H1 (cell line): ENCODE results near the gene FBXO47. TPM values are rescaled to one million over a fixed set of nuclear protein-coding genes. Genes with fewer than 3 reads are reported as not detected.

Experiments used
- CTCF ChIA-PET: fragments of 300-600 bp; sonication (Branson Sonifier 250); formaldehyde crosslinking; loops from one replicate; lab custom pipeline; 2021; ENCODE audit not compliant: partially characterized antibody; lab: Charles Lee
- POLR2A ChIA-PET: fragments of 300-600 bp; sonication (Branson Sonifier 250); formaldehyde crosslinking; loops from one replicate; lab custom pipeline; 2021; ENCODE audit warnings: inconsistent platforms; ENCODE audit not compliant: partially characterized antibody; lab: Charles Lee
- DNase-seq, 2 experiments: peaks; one replicate each; pipeline versions ENCODE4 v3.0.0 to v3.0.0-alpha.2; 2010 to 2022; ENCODE audit warnings: low spot score in 2 of 2, low read depth in 1 of 2, mixed read lengths in 1 of 2
- FAIRE-seq: peaks from 2 replicates; lab custom pipeline; 2011; peaks lifted over from hg19 to GRCh38; lab: Jason Lieb, UNC
- H2AFZ ChIP-seq: 2 replicates; pipeline ENCODE4 v1.8.1; 2012; ENCODE audit warnings: low read length, inconsistent platforms
- H2AK5ac ChIP-seq: 2 replicates; pipeline ENCODE4 v1.6.1; 2013; ENCODE audit warnings: low read depth, low read length
- H2BK120ac ChIP-seq: replicated peaks from 2 replicates; pipeline ENCODE3; 2013; ENCODE audit warnings: low read depth, low read length, inconsistent platforms
- H2BK12ac ChIP-seq: 2 replicates; pipeline ENCODE4 v1.6.1; 2013; ENCODE audit warnings: low read depth, low read length
- H2BK15ac ChIP-seq: 2 replicates; pipeline ENCODE4 v1.6.1; 2013; ENCODE audit warnings: low read length
- H2BK20ac ChIP-seq: 2 replicates; pipeline ENCODE4 v1.6.1; 2013; ENCODE audit warnings: low read length
- H2BK5ac ChIP-seq: 2 replicates; pipeline ENCODE4 v1.6.1; 2013; ENCODE audit warnings: low read depth, low read length
- H3K14ac ChIP-seq: 2 replicates; pipeline ENCODE4 v1.6.1; 2013; ENCODE audit warnings: inconsistent platforms; ENCODE audit not compliant: insufficient read length
- H3K18ac ChIP-seq: 2 replicates; pipeline ENCODE4 v1.6.1; 2013; ENCODE audit warnings: low read length; ENCODE audit errors: extremely low read depth
- H3K23ac ChIP-seq: 2 replicates; pipeline ENCODE4 v1.6.1; 2013; ENCODE audit warnings: inconsistent platforms; ENCODE audit not compliant: insufficient read length
- H3K23me2 ChIP-seq: 2 replicates; pipeline ENCODE4 v1.6.1; 2013; ENCODE audit warnings: low read depth, low read length
- H3K27ac ChIP-seq: 2 replicates; pipeline ENCODE4 v1.6.1; 2011; ENCODE audit warnings: low read depth, low read length, inconsistent platforms
- H3K27me3 ChIP-seq, 4 experiments: replicated peaks in 1 of 4; 1 replicate in 1 of 4; 2 replicates in 3 of 4; pipeline versions ENCODE4 v1.6.1 to v1.8.1; 2011 to 2013; ENCODE audit warnings: low read length in 3 of 4, mild to moderate bottlenecking in 3 of 4, inconsistent platforms in 2 of 4, mixed read lengths in 2 of 4, moderate library complexity in 1 of 4; ENCODE audit not compliant: control insufficient read depth in 3 of 4, insufficient read depth in 3 of 4; ENCODE audit errors: extremely low read depth in 1 of 4
- H3K36me3 ChIP-seq, 4 experiments: 2 replicates each; pipeline versions ENCODE4 v1.6.1 to v1.8.1; 2011 to 2013; ENCODE audit warnings: mild to moderate bottlenecking in 4 of 4, low read length in 3 of 4, moderate library complexity in 2 of 4, control low read depth in 1 of 4, inconsistent platforms in 1 of 4; ENCODE audit not compliant: insufficient read depth in 4 of 4, control insufficient read depth in 2 of 4
- H3K4ac ChIP-seq: replicated peaks from 2 replicates; pipeline ENCODE3; 2013; ENCODE audit warnings: low read length, low read depth, mixed read lengths, inconsistent platforms; ENCODE audit not compliant: insufficient read length
- H3K4me1 ChIP-seq, 4 experiments: replicated peaks in 1 of 4; 1 replicate in 1 of 4; 2 replicates in 3 of 4; pipeline versions ENCODE4 v1.6.1 to v1.8.1; 2011 to 2013; ENCODE audit warnings: low read length in 3 of 4, inconsistent platforms in 2 of 4, mixed read lengths in 1 of 4; ENCODE audit not compliant: insufficient read depth in 4 of 4, control insufficient read depth in 3 of 4
- H3K4me2 ChIP-seq, 2 experiments: 2 replicates each; pipeline versions ENCODE4 v1.6.1 to v1.8.1; 2011 to 2013; ENCODE audit warnings: low read depth in 2 of 2, low read length in 2 of 2, control low read depth in 1 of 2, inconsistent platforms in 1 of 2, mild to moderate bottlenecking in 1 of 2; ENCODE audit not compliant: insufficient read depth in 1 of 2
- H3K4me3 ChIP-seq, 4 experiments: fragments of 200-600, 300-600 bp in 1 of 4; sonication (generic), shearing (Covaris generic), sonication (Bioruptor Twin) in 1 of 4; 2 replicates each; pipeline versions ENCODE4 v1.5.1 to v1.8.1; 2011 to 2016; ENCODE audit warnings: low read length in 4 of 4, low read depth in 3 of 4, control low read depth in 2 of 4, inconsistent platforms in 2 of 4, mild to moderate bottlenecking in 2 of 4, mixed read lengths in 1 of 4, moderate library complexity in 1 of 4; ENCODE audit not compliant: insufficient read depth in 2 of 4; ENCODE audit errors: extremely low read depth in 1 of 4
- H3K56ac ChIP-seq: replicated peaks from 2 replicates; pipeline ENCODE3; 2013; ENCODE audit warnings: low read depth, mild to moderate bottlenecking, mixed read lengths, low read length, inconsistent platforms; ENCODE audit not compliant: insufficient read length
- H3K79me1 ChIP-seq: 2 replicates; pipeline ENCODE4 v1.6.1; 2013; ENCODE audit warnings: low read depth, low read length, control low read depth
- H3K79me2 ChIP-seq, 2 experiments: 2 replicates each; pipeline versions ENCODE4 v1.6.1 to v1.8.1; 2012 to 2013; ENCODE audit warnings: low read length in 2 of 2, mild to moderate bottlenecking in 2 of 2, inconsistent platforms in 1 of 2; ENCODE audit not compliant: insufficient read depth in 2 of 2, control insufficient read depth in 1 of 2
- H3K9ac ChIP-seq, 4 experiments: replicated peaks in 1 of 4; 1 replicate in 1 of 4; 2 replicates in 3 of 4; pipeline versions ENCODE4 v1.6.1 to v1.8.1; 2011 to 2013; ENCODE audit warnings: low read depth in 3 of 4, low read length in 3 of 4, control low read depth in 2 of 4, mild to moderate bottlenecking in 2 of 4, moderate library complexity in 2 of 4, inconsistent platforms in 1 of 4; ENCODE audit errors: extremely low read depth in 1 of 4
- H3K9me3 ChIP-seq, 2 experiments: 2 replicates each; pipeline versions ENCODE4 v1.6.1 to v1.8.1; 2012 to 2013; ENCODE audit warnings: mild to moderate bottlenecking in 2 of 2, moderate library complexity in 2 of 2, control low read depth in 1 of 2, inconsistent platforms in 1 of 2, low read depth in 1 of 2, low read length in 1 of 2, mixed read lengths in 1 of 2; ENCODE audit not compliant: insufficient read depth in 2 of 2
- H4K20me1 ChIP-seq, 2 experiments: replicated peaks in 1 of 2; 2 replicates each; pipeline versions ENCODE3 to v1.8.1; 2011 to 2013; ENCODE audit warnings: inconsistent platforms in 2 of 2, low read length in 2 of 2, mild to moderate bottlenecking in 1 of 2; ENCODE audit not compliant: insufficient read depth in 2 of 2, control insufficient read depth in 1 of 2
- H4K5ac ChIP-seq: 2 replicates; pipeline ENCODE4 v1.6.1; 2013; ENCODE audit warnings: low read length, low read depth, mixed read lengths, inconsistent platforms; ENCODE audit not compliant: insufficient read length
- H4K8ac ChIP-seq: 2 replicates; pipeline ENCODE4 v1.8.0; 2013; ENCODE audit warnings: mild to moderate bottlenecking, moderate library complexity, low read length, inconsistent platforms; ENCODE audit not compliant: insufficient read depth; ENCODE audit errors: extremely low read depth
- H4K91ac ChIP-seq: replicated peaks from 2 replicates; pipeline ENCODE3; 2013; ENCODE audit warnings: low read length, mixed read lengths, inconsistent platforms; ENCODE audit not compliant: insufficient read length
- NANOG ChIP-seq: IDR thresholded peaks from 2 replicates; pipeline ENCODE4 v1.6.1; 2011; ENCODE audit warnings: low read length, low read depth, mild to moderate bottlenecking, inconsistent platforms; ENCODE audit not compliant: insufficient read depth, poor library complexity, severe bottlenecking
- TCF12 ChIP-seq: IDR thresholded peaks from 2 replicates; pipeline ENCODE4 v1.6.1; 2011; ENCODE audit warnings: low read depth, mild to moderate bottlenecking, low read length
- WGBS, 2 experiments: shearing (Covaris generic) in 1 of 2; methylation state at CpG; one replicate each; pipeline versions ENCODE4 v1.1.6 to v1.1.7; 2013 to 2015; ENCODE audit warnings: low lambda C conversion rate in 2 of 2, mixed read lengths in 2 of 2, inconsistent platforms in 1 of 2, low coverage in 1 of 2, missing lambda C conversion rate in 1 of 2; ENCODE audit not compliant: insufficient replicate concordance in 2 of 2, insufficient coverage in 1 of 2, insufficient read length in 1 of 2; ENCODE audit errors: extremely low coverage in 1 of 2, missing lambda C conversion rate in 1 of 2; 5-methylcytosine and 5-hydroxymethylcytosine counted together
- polyA plus RNA-seq, 7 experiments: library from polyadenylated mRNA; depleted of rRNA in 3 of 7; stranded (reverse) in 5 of 7; unstranded in 2 of 7; fragments of >200 nt in 5 of 7; fragments of 200-250 nt in 2 of 7; gene quantifications; 1 replicate in 5 of 7; 2 replicates in 1 of 7; 4 replicates in 1 of 7; pipeline versions ENCODE4 v1.2.1 to v1.2.3, GENCODE V29; 2011 to 2013; ENCODE audit warnings: missing spikeins in 2 of 7, mixed read lengths in 2 of 7
- total RNA-seq: library from RNA; stranded (reverse); fragmentation: NEBNext Ultra II Directional; extraction: Animal tissue kit (Norgen Biotek cat#: 25700); gene quantifications from 2 replicates; pipeline ENCODE4 v1.2.1, GENCODE V29; 2021

The FBXO47 gene
- total and polyA plus RNA-seq, 2 of the 8 experiments (the other 6 are each of a cell fraction or from before 2014, with no cell fraction given) = not detected

DNA sequence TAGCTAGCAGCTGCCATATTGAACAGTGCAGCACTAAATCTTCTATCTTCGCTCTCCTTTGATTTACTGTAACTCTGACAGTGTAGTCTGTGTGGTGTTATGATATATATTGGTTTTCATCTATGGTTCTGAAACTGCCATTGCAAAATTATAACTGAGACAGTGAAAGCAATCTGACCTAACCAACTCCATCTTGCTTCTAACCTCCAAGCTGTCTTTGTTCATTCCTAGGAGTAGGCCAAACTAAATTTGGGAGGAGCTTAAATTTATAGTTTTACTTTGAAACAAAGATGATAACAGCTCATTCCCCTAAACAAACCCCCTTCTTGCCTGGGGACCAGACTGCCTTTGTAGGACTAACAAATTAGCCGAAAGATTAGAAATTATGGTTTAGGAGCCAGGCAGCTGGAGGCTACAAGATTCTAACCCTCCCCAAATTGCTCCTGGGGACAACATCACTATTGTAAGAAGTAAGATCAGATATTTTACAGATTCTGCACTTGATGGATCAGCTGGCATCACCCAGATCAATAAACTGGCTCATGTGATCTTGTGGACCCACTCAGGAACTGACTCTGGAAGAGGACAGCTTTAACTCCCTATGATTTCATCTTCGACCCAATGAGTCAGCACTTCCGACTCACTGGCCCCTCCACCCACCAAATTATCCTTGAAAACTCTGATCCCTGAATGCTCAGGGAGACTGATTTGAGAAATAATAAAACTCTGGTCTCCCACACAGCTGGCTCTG lies 47.0 kb upstream of the FBXO47 start:
- ChIA-PET POLR2A (interaction anchor here (0.7 to 1.8 kb wide), 2 partner anchors 32 to 168 kb away, joined by 3 to 4 read pairs; no protein-coding TSS in a partner anchor), CTCF (interaction anchor here (0.6 to 1.4 kb wide), 5 partner anchors 17 to 1566 kb away, joined by 3 to 5 read pairs (median 3); partner anchors contain the start of gene FBXO47)
- Histone ChIP-seq H3K27me3 (no peaks in the 10 kb centered on the region), H3K27ac (no peak overlapping the region), H3K79me1 (no peaks in the 10 kb centered on the region), H2BK5ac (peak overlapping the region; percentile 55; the same call in 1 of the 2 replicates), H3K9ac (no peak overlapping the region), H3K4me1 (peaks cover 0 to 4% (median 0%) of the 10 kb centered on the region in 4 experiments; a peak in 3 of 7 replicates), H4K91ac (no peak overlapping the region), H2BK20ac (0 out of 2 replicates have a peak overlapping the region, but pooled peaks have one; percentile 7), H3K4me2 (no peak overlapping the region), H2AFZ (no peak overlapping the region; the same call in 1 of the 2 replicates), H3K14ac (no peak overlapping the region), H2BK15ac (no peak overlapping the region), H3K79me2 (no peaks in the 10 kb centered on the region), H3K36me3 (no peaks in the 10 kb centered on the region), H3K23ac (no peak overlapping the region), H3K4ac (no peak overlapping the region), H4K5ac (no peak overlapping the region), H2BK120ac (no peak overlapping the region), H3K4me3 (no peak overlapping the region), H3K23me2 (0 out of 2 replicates have a peak, but pooled peaks cover 3% of the 10 kb centered on the region), H2BK12ac (0 out of 2 replicates have a peak overlapping the region, but pooled peaks have one; percentile 14), H3K56ac (no peak overlapping the region), H4K20me1 (no peaks in the 10 kb centered on the region), H4K8ac (no peak overlapping the region), H3K18ac (peak overlapping the region; percentile 62), H3K9me3 (no peaks in the 10 kb centered on the region; a peak in 1 of 4 replicates), H2AK5ac (no peak overlapping the region)
- 97% methylated on average over 4 of the region's 4 CpGs; no CpG with 5 or more reads in 1 of the 2 experiments for WGBS, 2 experiments
- DNase-seq (no peak), FAIRE-seq (no peak)
- TF ChIP-seq NANOG (no peak), TCF12 (no peak)
